IPS-20b (cell line): ENCODE results near the gene IL31RA.

Source experiments
- H3K27ac ChIP-seq: one replicate; pipeline ENCODE4 v1.5.1; 2013; ENCODE audit warnings: low read length
- H3K27me3 ChIP-seq: 2 replicates; pipeline ENCODE4 v1.6.1; 2013; ENCODE audit warnings: mild to moderate bottlenecking, low read length, inconsistent platforms; ENCODE audit not compliant: insufficient read depth
- H3K36me3 ChIP-seq: 2 replicates; pipeline ENCODE4 v1.6.1; 2013; ENCODE audit warnings: low read depth, mild to moderate bottlenecking, inconsistent platforms, low read length, moderate library complexity; ENCODE audit not compliant: insufficient read depth
- H3K4me1 ChIP-seq: 2 replicates; pipeline ENCODE4 v1.6.1; 2013; ENCODE audit warnings: mild to moderate bottlenecking, control low read depth, inconsistent platforms, low read length, moderate library complexity; ENCODE audit not compliant: insufficient read depth
- H3K4me3 ChIP-seq: 2 replicates; pipeline ENCODE4 v1.5.1; 2013; ENCODE audit warnings: mild to moderate bottlenecking, low read length, inconsistent platforms
- H3K9ac ChIP-seq: 2 replicates; pipeline ENCODE4 v1.6.1; 2013; ENCODE audit warnings: low read depth, mild to moderate bottlenecking, inconsistent platforms, low read length, moderate library complexity
- H3K9me3 ChIP-seq: 2 replicates; pipeline ENCODE4 v1.6.1; 2013; ENCODE audit warnings: mild to moderate bottlenecking, low read depth, low read length, inconsistent platforms; ENCODE audit not compliant: insufficient read depth

IL31RA gene

DNA sequence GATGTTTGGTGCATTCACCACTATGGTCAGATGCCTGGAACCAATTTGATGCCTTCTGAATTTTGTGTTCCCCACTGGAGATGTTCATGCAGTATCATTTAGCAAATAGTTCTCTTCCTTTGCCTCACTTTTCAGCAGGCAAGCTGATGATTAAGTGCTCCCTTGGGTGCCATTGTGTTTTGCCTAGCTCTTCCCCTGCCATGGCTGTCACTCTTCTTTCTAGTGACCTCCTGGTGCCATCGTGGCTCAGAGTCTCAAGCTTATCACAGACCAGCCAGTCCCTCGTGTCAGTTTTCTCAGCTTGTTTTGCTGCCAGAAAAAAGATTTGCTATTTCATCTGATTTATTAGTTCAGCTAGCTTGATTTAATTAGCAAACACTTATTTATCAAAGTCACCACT is 41.3 kb downstream of the IL31RA start:
- no peak overlapping the region for H3K9ac ChIP-seq
- H3K4me1 ChIP-seq = no peaks in the 10 kb centered on the region
- no peak overlapping the region for H3K4me3 ChIP-seq
- no peaks in the 10 kb centered on the region for H3K27me3 ChIP-seq
- H3K9me3 ChIP-seq = no peaks in the 10 kb centered on the region
- H3K36me3 ChIP-seq = no peaks in the 10 kb centered on the region
- H3K27ac ChIP-seq = no peak overlapping the region

DNA sequence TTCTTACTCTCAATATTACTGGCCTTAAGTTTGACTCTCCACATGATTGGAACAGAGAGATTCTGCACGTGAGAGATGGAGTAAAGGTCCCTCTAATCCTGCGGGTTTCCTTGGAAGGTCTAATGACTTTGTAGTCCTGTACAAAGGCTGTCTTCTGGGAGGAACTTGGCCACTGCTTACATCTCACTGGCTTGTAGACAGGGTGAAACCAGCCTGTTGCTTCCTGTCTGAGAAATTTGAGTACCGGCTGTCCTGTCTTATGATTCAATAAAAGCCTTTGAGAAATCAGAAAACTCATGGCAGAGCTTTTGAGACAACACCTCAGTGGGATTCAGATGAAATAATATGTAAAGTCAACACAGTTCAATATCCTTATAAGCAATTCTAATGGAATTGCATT is 43.0 kb downstream of the IL31RA start:
- H3K27me3 ChIP-seq = no peaks in the 10 kb centered on the region
- H3K9ac ChIP-seq = no peak overlapping the region
- H3K36me3 ChIP-seq = no peaks in the 10 kb centered on the region
- H3K4me1 ChIP-seq = no peaks in the 10 kb centered on the region
- no peaks in the 10 kb centered on the region for H3K9me3 ChIP-seq
- no peak overlapping the region for H3K27ac ChIP-seq
- no peak overlapping the region for H3K4me3 ChIP-seq

DNA sequence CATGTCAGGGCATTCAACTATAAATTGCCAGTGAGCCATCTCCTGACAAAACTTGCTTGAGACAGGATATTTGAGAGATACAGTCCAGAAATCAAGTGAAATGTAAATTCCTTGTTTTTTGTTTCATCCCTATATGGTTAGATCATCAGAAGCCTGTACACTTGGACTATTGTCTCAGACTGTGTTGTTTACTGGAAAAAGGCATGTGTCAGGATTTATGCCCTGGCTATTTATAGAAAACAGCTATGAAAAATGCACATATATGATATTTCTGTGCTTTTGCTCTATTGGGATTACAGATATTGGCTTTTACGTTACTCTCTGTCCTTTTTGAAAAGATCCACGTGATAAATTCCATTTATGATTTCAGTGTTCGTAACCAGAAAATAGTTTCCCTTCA is 44.2 kb downstream of the IL31RA start:
- Histone ChIP-seq H3K4me3 (no peak overlapping the region), H3K27ac (no peak overlapping the region), H3K36me3 (no peaks in the 10 kb centered on the region), H3K9ac (no peak overlapping the region), H3K4me1 (no peaks in the 10 kb centered on the region), H3K9me3 (no peaks in the 10 kb centered on the region), H3K27me3 (no peaks in the 10 kb centered on the region)

DNA sequence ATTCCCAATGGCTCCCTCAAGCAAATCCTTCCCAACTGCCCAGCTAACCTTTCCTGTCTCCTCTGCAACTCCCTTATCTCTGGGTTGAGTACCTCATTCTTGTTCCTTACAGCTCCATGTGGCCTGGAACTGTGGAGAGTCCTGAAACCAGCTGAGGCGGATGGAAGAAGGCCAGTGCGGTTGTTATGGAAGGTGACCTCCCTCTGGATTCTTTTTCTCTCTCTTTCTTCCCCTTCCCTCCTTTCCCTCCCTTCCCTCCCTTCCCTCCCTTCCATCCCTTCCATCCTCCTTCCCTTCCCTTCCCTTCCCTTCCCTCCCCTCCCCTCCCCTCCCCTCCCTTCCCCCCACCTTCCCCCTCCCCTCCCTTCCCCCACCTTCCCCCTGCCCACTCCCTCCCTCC is 45.1 kb downstream of the IL31RA start:
- no peak overlapping the region for H3K27ac ChIP-seq
- no peaks in the 10 kb centered on the region for H3K36me3 ChIP-seq
- no peaks in the 10 kb centered on the region for H3K27me3 ChIP-seq
- H3K4me1 ChIP-seq = no peaks in the 10 kb centered on the region
- H3K9me3 ChIP-seq = no peaks in the 10 kb centered on the region
- no peak overlapping the region for H3K4me3 ChIP-seq
- no peak overlapping the region for H3K9ac ChIP-seq

DNA sequence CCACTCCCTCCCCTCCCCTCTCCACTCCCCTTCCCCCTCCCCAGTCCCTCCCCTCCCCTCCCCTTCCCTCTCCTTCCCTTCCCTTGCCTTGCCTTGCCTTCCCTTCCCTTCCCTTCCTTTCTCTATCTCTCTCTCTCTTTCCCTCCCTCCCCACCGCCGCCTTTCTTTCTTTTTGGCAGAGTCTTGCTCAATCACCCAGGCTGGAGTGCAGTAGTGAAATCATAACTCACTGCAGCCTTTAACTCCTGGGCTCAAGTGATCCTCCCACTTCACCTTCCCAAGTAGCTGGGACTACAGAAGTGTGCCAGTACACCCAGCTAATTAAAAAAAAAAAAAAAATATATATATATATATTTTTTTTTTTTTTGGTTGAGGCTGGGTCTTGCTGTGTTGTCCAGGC is 45.5 kb downstream of the IL31RA start:
- Histone ChIP-seq H3K4me1 (no peaks in the 10 kb centered on the region), H3K9ac (no peak overlapping the region), H3K27ac (no peak overlapping the region), H3K4me3 (no peak overlapping the region), H3K9me3 (no peaks in the 10 kb centered on the region), H3K36me3 (no peaks in the 10 kb centered on the region), H3K27me3 (no peaks in the 10 kb centered on the region)

DNA sequence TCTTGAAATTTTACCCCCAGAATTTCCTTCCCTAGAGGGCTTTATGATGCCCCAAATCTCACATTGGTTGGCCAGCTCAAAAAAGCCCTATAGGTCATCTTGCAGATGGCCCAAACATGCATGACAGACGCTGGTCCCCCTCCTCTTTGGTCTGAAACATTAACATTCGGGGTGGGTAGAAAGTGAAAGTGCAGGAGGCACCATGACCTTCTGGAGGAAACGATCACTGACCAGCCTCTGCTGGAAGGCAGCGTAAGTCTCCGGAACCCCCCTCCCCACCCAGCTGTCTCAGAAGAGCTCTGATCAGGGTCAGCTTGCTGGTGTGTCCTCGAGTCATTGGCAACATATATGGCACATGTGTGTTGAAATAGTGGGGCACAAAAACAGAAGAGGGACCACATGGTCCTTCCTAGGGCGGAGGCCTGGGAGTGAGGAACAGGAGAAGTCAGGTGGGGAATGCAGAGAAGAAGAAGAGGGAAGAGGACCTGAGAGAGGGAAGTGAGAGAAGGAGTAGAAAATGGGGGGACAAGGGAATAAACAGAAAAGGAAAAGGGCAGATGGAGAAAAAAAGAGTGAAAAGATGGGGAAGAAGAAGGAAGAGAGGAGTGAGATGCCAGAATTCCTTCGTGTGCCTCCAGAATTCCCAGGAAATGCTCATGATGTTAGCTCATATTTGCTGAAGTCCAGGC is 46.2 kb downstream of the IL31RA start:
- Histone ChIP-seq H3K36me3 (no peaks in the 10 kb centered on the region), H3K27ac (no peak overlapping the region), H3K9me3 (no peaks in the 10 kb centered on the region), H3K4me1 (no peaks in the 10 kb centered on the region), H3K4me3 (no peak overlapping the region), H3K27me3 (no peaks in the 10 kb centered on the region), H3K9ac (no peak overlapping the region)

DNA sequence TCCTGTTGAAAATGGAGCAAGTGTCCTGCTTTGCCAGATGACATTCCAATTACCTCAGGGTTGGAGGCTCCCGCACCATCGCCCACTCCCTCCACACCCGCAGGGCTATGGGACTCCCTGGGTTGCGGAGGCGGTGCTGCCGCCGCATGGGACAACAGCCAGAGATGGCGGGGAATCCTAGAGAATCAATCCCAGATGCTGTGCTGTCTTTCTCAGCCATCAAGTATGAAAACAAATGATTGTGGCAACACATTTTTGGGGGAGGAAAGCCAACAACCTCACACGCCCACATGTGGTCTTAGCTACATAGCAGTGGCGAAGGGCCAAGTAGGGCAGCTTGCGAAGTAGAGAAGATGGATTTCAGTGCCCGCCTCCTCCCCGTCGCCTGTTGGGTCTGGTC is 46.7 kb downstream of the IL31RA start:
- no peaks in the 10 kb centered on the region for H3K36me3 ChIP-seq
- H3K27me3 ChIP-seq = no peaks in the 10 kb centered on the region
- no peaks in the 10 kb centered on the region for H3K4me1 ChIP-seq
- no peak overlapping the region for H3K27ac ChIP-seq
- H3K9ac ChIP-seq = no peak overlapping the region
- H3K9me3 ChIP-seq = no peaks in the 10 kb centered on the region
- H3K4me3 ChIP-seq = no peak overlapping the region

DNA sequence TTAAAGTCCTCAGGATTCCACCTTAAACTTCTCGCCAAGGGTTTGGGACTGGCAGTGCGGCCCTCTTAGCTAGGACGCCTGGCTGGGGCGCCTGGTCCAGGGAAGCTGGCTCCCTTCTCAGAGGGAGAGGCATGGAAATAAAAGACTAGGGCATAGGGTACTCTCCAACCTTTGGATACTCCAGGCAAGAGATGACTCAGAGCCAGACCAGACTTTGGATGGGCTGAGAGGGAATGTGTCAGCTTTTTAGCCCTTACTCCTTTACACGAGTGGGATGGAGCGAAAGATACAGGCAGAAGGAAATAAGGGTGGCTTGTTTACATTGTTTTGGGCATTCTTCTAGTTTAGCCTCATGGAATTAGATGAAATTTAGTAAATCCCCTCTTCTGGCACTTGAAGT is 48.2 kb downstream of the IL31RA start:
- Histone ChIP-seq H3K4me1 (no peaks in the 10 kb centered on the region), H3K4me3 (no peak overlapping the region), H3K27me3 (no peaks in the 10 kb centered on the region), H3K27ac (no peak overlapping the region), H3K36me3 (no peaks in the 10 kb centered on the region), H3K9ac (no peak overlapping the region), H3K9me3 (no peaks in the 10 kb centered on the region)

DNA sequence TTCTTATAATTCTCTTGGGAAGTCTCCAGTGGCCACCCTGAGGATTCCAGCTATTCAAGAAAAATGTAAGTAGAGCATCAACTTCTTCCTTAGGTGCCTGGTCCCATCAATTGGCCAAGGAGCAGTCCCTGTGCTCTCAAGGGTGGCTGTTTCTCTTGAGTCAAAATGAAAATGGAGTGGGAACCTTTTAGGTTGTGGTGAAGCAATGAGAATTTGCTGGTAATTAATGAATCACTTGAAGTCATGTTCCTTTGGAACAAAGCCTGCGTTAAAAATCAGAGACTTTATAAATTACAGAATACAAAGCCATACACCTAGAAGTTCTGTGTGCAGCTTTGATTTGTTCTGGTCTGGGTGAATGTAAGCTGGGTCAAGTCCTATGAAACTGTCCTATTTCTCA is 48.9 kb downstream of the IL31RA start:
- Histone ChIP-seq H3K9ac (no peak overlapping the region), H3K4me3 (no peak overlapping the region), H3K27me3 (no peaks in the 10 kb centered on the region), H3K27ac (no peak overlapping the region), H3K9me3 (no peaks in the 10 kb centered on the region), H3K36me3 (no peaks in the 10 kb centered on the region), H3K4me1 (no peaks in the 10 kb centered on the region)

DNA sequence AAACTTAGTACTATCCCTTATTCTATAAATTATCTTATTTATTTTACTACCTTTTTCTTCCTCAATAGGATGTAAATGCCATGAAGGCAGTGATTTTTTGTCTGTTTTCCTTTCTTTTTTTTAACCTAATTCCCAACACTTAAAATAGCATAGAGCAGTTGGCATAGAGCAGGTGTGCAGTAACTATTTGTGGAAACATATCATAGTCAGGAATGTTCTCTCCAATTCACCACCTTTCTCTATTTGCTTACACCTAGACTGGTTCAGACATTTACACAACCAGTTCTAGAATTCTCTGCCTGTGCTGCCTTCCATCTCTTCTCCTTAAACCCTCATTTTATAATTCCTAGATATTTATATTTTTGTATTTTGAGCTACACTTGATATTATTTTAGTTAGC is 49.6 kb downstream of the IL31RA start:
- H3K4me1 ChIP-seq = no peaks in the 10 kb centered on the region
- no peaks in the 10 kb centered on the region for H3K36me3 ChIP-seq
- no peak overlapping the region for H3K9ac ChIP-seq
- no peak overlapping the region for H3K4me3 ChIP-seq
- no peaks in the 10 kb centered on the region for H3K9me3 ChIP-seq
- H3K27ac ChIP-seq = no peak overlapping the region
- no peaks in the 10 kb centered on the region for H3K27me3 ChIP-seq

DNA sequence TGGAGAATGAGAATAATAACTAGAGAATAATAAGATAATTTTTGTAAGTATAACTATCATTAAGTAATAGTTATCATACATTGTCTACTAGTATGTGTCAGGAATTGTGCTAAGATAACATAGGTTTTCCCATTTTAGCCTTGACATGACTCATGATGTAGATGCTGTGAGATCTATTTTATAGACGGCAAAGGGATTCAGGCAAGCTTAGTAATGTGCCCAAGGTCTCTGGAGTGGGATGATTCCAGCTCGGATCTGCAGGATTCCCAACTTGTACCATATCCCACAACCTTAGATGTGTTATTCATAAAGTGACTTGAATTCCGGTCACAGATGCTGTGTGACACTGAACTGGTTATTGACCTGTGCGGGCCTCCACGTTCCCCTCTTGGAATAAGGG is 51.5 kb downstream of the IL31RA start:
- no peak overlapping the region for H3K27ac ChIP-seq
- no peak overlapping the region for H3K4me3 ChIP-seq
- no peaks in the 10 kb centered on the region for H3K27me3 ChIP-seq
- H3K36me3 ChIP-seq = no peaks in the 10 kb centered on the region
- H3K9me3 ChIP-seq = no peaks in the 10 kb centered on the region
- H3K9ac ChIP-seq = no peak overlapping the region
- H3K4me1 ChIP-seq = no peaks in the 10 kb centered on the region

DNA sequence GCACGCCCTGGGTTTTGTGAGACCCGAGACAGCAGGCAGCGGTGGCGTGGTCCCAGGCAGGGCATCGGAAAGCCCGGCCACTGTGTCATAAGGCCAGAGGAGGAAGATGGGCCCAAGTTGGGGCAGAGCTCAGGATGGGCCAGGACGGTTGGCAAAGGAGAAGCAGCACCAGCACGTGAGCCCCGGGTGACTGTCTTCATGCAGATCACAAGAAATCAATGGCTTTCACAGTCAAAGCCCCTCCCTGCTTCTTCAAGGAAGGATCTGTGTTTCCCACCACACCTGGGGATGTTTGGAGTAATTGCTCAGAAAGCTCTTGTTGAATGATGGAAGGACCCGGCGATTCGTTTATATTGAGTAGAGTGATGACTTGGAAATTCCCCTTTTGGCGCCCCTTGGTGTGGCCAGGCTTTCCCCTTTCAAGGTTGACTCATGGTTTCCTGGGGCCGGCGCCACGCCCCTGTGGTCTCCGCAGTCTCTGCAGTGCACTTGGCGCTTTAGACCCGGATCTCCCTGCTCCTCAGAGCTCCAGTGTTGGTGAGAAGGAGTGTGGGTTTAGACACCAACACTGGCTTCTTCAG is 52.1 kb downstream of the IL31RA start:
- no peak overlapping the region for H3K27ac ChIP-seq
- no peaks in the 10 kb centered on the region for H3K36me3 ChIP-seq
- no peak overlapping the region for H3K4me3 ChIP-seq
- H3K4me1 ChIP-seq = no peaks in the 10 kb centered on the region
- H3K27me3 ChIP-seq = no peaks in the 10 kb centered on the region
- H3K9ac ChIP-seq = no peak overlapping the region
- H3K9me3 ChIP-seq = no peaks in the 10 kb centered on the region
